Stimulated activated CD4-positive, alpha-beta T cell treated with anti-CD3 and anti-CD28 coated beads, Interleukin-1b, Interleukin-23, amount 100 ng/mL, for 24 hours (primary cell): ENCODE measurements around the gene FFAR2.
"Not testable (repeated sequence)": the region's sequence is repeated elsewhere in the genome, so short reads cannot be mapped to it uniquely, and the experiment has no call there.

ENCODE experiments used
- DNase-seq, 4 experiments: peaks; one replicate each; pipeline ENCODE4 v3.0.0-alpha.2; 2020; ENCODE audit warnings: low read depth in 4 of 4, low spot score in 1 of 4

FFAR2 gene

DNA sequence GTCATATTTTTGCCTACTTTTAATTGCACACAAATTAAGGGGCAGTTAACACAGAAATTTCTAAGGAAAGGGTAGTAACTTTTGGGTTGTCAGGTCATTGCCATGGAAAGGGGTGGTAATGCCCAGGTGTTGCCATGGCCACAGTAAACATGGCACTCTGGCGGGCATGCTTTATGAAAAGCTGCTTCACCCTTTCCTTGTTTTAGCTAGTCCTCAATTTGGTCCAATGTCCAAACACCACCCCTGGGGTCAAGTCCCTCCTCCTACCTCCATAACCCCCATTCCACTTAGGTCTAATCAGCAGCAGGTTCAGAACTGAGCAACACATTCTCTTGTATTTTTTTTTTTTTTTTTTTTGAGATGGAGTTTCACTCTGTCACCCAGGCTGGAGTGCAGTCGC is 6.6 kb downstream of the FFAR2 start:
- no peak for DNase-seq

DNA sequence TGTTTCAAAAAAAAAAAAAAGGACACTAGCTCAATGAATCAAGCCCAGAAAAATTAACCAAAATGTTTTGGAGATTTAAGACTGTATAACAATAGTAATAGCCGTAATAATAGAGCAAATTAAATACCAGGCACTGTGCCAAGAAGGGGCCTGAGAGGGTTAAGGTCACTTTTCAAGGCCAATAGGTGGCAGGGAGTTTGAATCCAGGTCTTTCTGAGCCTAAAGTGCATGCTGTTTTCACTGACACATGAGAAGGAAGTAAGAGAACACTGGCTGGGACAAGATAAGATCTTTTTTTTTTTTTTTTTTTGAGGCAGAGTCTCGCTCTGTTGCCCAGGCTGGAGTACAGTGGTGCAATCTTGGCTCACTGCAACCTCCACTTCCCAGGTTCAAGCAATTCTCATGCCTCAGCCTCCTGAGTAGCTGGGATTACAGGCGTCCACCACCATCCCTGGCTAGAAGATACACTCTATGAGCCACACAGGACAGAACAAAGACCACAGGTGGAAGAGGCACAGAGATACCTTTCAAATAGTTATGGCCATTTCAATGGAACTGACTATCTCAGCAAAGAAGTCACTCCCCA is 7.7 kb downstream of the FFAR2 start:
- no peak for DNase-seq

DNA sequence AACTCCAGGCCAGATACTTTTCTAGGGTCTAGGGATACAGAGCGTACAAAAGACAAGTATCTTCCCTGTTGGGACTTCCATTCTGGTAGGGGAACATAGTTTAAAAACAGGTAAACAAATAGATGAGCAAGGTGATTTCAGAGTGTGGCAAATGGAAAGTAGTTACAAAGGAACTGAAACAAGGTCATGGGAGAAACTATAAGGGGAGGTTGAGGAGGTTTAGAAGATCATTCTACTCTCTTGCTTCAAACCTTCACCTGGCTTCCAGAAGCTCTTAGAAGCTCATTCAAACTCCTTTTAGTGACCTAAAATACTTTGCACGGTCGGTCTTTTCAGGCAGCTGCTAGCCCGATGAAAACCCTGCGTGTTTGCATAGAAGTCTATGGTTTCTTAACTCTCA is 9.1 kb downstream of the FFAR2 start:
- DNase-seq = no peak

GRCh38 chr19:35458192-35458591 is 10.1 kb downstream of the FFAR2 start:
- no peak for DNase-seq

- no peak for DNase-seq
Measured at GRCh38 chr19:35458731-35459391, 10.8 kb downstream of the FFAR2 start.

DNA sequence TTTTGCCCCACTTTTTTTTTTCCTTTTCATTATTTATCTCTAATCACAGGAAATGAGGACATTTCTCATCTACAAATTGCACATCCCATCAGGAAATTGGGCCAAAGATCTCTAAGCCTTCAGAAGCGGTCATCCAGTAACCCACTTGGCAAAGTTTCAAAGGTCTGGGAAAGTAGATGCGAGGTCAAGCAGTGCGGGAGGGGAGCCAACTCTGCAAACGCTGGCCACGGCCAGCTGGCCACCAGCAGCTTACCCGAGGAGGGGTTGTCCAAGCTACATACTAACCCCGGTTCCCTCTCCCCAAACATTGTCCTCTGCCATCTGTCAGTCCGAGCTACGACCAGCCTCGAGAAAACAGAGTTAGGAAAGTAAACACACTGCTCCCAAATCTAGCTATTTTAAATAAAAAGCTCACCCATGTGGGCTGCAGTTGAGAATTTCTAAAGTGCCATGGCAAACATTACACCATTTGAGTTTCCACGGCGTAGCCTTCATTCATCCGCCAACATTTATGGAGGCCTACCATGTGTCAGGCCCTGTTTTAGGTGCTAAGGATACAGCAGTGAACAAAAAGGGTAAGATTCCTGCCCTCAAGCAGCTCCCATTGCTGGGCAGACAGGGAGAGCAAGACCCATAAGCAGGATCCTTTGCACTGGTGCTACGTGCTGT is 11.5 kb downstream of the FFAR2 start:
- DNase-seq = no peak

DNA sequence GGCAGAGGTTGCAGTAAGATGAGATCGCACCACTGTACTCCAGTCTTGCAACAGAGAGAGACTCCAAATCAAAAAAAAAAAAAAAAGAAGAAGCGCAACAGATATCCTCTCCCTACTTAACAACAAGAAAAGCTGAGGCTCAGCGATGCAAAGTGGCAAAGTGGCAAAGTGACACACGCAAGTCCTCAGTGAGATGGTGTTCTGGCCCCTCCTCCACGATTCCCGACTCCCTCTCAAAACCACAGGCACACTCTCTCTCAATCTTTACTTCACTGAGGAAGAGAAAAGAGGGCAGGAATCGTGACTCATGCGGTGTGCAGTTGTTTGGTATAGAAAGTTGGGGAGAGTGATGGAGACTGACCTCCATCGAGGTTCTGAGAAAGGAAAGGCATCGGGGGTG is 12.6 kb downstream of the FFAR2 start:
- no peak for DNase-seq

DNA sequence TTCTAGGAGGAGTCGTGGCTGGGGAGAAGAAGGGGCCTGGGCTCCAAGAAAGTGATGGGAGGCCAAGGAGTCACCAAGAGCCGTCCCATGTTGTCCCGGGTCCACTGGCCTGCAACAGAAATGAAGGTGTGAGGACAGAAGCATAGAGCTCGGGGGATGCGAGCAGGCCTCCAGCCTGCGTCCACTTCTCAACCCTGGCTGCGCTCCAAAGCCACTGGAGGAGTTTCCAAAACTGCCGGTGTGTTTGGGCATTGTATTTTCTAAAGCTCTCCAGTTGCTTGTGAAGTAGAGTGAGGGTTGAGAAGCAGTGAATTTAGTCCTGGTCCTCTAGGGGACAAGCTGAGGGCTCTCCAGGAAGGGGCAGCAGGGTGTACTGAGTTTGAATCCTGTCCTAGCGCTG is 13.0 kb downstream of the FFAR2 start:
- no peak for DNase-seq

DNA sequence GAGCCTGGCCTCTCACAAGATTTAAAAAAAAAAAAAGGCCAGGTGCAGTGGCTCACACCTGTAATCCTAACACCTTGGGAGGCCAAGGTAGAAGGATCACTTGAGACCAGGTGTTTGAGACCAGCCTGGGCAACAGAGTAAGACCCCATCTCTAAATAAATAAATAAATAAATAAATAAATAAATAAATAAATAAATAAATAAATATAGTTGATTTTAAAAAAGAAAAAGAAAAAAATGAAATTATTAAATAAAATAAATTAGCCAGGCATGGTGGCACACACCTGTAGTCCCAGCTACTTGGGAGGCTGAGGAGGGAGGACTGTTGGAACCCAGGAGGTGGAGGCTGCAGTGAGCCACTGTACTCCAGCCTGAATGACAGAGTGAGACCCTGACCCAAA is 13.7 kb downstream of the FFAR2 start:
- DNase-seq = not testable (repeated sequence)

- DNase-seq = no peak
Measured at GRCh38 chr19:35462476-35462953, 14.5 kb downstream of the FFAR2 start.

- not testable (repeated sequence) for DNase-seq
Measured at GRCh38 chr19:35462956-35463355, 14.9 kb downstream of the FFAR2 start.

DNA sequence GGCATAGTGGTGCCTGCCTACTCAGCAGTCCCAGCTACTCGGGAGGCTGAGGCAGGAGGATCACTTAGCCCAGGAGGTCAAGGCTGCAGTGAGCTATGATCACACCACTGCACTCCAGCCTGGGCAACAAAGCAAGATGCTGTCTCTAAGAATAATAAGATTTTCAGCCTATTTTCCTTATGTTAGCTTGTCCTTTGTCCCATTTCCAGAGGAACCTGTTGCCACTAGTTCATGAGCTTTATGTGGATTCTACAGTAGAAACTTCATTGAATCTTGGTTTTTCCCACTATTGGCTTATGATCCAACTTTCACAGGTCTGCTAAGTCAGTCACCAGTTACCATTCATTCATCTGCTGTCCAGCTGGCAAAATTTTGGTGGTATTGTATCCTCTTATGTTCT is 18.2 kb downstream of the FFAR2 start:
- DNase-seq = no peak

- peak in 2 of 4 experiments; percentile 27 to 47 for DNase-seq
Measured at GRCh38 chr19:35468637-35469036, 20.6 kb downstream of the FFAR2 start.

DNA sequence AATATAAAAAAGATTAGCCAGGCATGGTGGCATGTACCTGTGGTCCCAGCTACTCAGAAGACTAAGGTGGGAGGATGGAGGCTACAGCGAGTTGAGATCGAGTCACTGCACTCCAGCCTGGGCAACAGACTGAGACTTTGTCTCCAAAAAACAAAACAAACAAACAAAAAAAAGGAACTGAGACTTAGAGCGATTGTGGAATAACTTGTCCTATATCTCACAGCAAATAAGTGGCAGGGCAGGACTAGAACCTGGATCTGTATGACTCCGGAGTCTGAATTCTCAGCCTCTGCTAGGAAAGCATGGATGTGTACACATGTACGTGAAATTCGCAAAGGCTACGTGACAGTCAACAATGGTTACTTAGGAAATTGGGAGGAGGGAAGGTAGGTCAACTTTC is 22.1 kb downstream of the FFAR2 start:
- DNase-seq = no peak

DNA sequence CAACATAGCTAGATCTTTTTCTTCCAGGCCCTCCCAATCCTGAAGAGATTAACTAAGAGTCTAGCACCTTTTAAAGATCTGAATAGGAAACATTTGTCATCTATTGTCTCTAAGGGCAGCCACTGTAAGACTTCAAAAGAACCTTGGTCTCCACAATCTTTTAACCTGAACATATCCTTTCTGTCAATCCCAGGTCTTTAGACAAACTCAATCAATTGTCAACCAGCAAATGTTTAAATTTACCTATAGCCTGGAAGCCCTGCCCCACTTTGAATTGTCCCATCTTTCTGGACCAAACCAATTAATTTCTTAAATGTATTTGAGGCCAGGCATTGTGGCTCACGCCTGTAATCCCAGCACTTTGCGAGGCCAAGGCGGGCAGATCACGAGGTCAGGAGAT is 23.0 kb downstream of the FFAR2 start:
- DNase-seq = not testable (repeated sequence)

DNA sequence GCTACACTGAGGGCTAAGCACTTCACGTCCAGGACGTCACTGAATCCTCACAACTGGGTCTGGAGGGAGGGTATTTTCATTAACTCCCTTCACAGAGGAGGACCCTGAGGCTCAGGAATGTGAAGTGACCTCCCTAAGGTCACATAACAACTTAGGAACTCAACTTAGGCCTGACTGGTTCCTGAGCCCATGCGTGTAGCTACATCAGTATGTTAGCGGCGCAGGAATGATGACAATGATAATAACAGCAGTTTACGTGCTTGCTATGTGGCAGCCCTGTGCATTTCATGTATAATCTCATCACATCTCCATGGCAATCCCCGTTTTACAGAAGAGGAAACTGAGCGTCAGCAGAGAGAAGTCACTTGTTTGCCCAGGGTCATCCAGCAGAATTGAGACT is 23.9 kb downstream of the FFAR2 start:
- DNase-seq = no peak

GRCh38 chr19:35474104-35474503 is 26.0 kb downstream of the FFAR2 start:
- DNase-seq = no peak

GRCh38 chr19:35474594-35474993 is 26.5 kb downstream of the FFAR2 start:
- not testable (repeated sequence) for DNase-seq

DNA sequence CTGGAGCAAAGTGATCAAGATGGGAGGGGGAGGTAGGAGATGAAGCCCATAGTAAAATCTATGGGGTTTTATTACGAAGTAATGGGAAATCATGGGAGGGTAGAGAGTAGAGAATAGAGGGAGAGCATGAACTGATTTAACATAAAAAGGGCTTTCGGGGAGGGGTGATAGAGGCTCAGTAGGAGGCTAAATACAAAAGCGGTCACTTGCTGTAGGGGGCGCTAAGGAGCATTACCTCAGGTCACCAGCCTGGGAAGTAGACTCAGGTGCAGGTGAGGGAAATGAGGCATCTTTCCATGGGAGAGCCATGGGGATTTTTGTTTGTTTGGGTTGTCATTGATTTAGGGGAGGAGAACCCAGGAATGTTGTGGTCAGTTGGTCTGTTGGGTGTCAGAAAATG is 28.1 kb downstream of the FFAR2 start:
- DNase-seq = no peak

- no peak for DNase-seq
Measured at GRCh38 chr19:35478794-35479677, 31.0 kb downstream of the FFAR2 start.

- DNase-seq = no peak
Measured at GRCh38 chr19:35483089-35483488, 35.0 kb downstream of the FFAR2 start.
